DMS114 treated with DMSO at 0.1 percent for 48 hours (cell line): ENCODE results near the gene CPXM2.

ENCODE experiments used
- DNase-seq: peaks from one replicate; lab custom pipeline; 2025; ENCODE audit not compliant: unreplicated experiment; lab: John Stamatoyannopoulos, UW

The CPXM2 gene

GRCh38 chr10:123891144-123892071 lies at the start of gene CPXM2:
Gene CPXM2 (minus strand): TSS chr10:123891807. CDS start chr10:123891659, 148 bp downstream.
- DNase-seq: no peak

GRCh38 chr10:123939591-123939990 lies 48.0 kb upstream of the CPXM2 start:
- no peak for DNase-seq

GRCh38 chr10:123938890-123939289 lies 47.3 kb upstream of the CPXM2 start:
- no peak for DNase-seq

- DNase-seq: no peak
Measured at GRCh38 chr10:123936426-123936825, 44.8 kb upstream of the CPXM2 start.

GRCh38 chr10:123935680-123936079 lies 44.1 kb upstream of the CPXM2 start:
- no peak for DNase-seq

- DNase-seq: no peak
Measured at GRCh38 chr10:123934846-123935245, 43.2 kb upstream of the CPXM2 start.

- no peak for DNase-seq
Measured at GRCh38 chr10:123930340-123931001, 38.9 kb upstream of the CPXM2 start.

- no peak for DNase-seq
Measured at GRCh38 chr10:123929791-123930190, 38.2 kb upstream of the CPXM2 start.

- no peak for DNase-seq
Measured at GRCh38 chr10:123928427-123928826, 36.8 kb upstream of the CPXM2 start.

- DNase-seq: no peak
Measured at GRCh38 chr10:123926401-123927264, 35.0 kb upstream of the CPXM2 start.

- no peak for DNase-seq
Measured at GRCh38 chr10:123922126-123922525, 30.5 kb upstream of the CPXM2 start.

GRCh38 chr10:123916775-123917174 lies 25.2 kb upstream of the CPXM2 start:
- DNase-seq: no peak

- DNase-seq: no peak
Measured at GRCh38 chr10:123913688-123914268, 22.2 kb upstream of the CPXM2 start.

- no peak for DNase-seq
Measured at GRCh38 chr10:123912871-123913270, 21.3 kb upstream of the CPXM2 start.

- no peak for DNase-seq
Measured at GRCh38 chr10:123912466-123912865, 20.9 kb upstream of the CPXM2 start.

- DNase-seq: no peak
Measured at GRCh38 chr10:123911866-123912265, 20.3 kb upstream of the CPXM2 start.

- no peak for DNase-seq
Measured at GRCh38 chr10:123909866-123910265, 18.3 kb upstream of the CPXM2 start.

GRCh38 chr10:123909426-123909825 lies 17.8 kb upstream of the CPXM2 start:
- no peak for DNase-seq

- DNase-seq: no peak
Measured at GRCh38 chr10:123908379-123908778, 16.8 kb upstream of the CPXM2 start.

- DNase-seq: no peak
Measured at GRCh38 chr10:123906884-123907652, 15.5 kb upstream of the CPXM2 start.
